Hepatocyte (in vitro differentiated cells): Measurements from ENCODE around the gene CNKSR1. TPM values are rescaled to one million over a fixed set of nuclear protein-coding genes. Genes with fewer than 3 reads are reported as not detected.

Experiments used
- DNase-seq: peaks from one replicate; pipeline ENCODE4 v3.0.0-alpha.2; 2016; ENCODE audit warnings: low spot score
- H2AFZ ChIP-seq: fragments of 200-600 bp; sonication (generic); 2 replicates; pipeline ENCODE4 v1.6.0; 2016; ENCODE audit warnings: antibody characterized with exemption, mild to moderate bottlenecking
- H3K27ac ChIP-seq: fragments of 200-600 bp; sonication (generic); 2 replicates; pipeline ENCODE4 v1.5.1; 2016; ENCODE audit warnings: mild to moderate bottlenecking
- H3K27me3 ChIP-seq: fragments of 200-600 bp; sonication (generic); 2 replicates; pipeline ENCODE4 v1.6.1; 2016
- H3K36me3 ChIP-seq: fragments of 200-600 bp; sonication (generic); replicated peaks from 2 replicates; pipeline ENCODE4 v1.5.1; 2016; ENCODE audit warnings: low read depth; ENCODE audit not compliant: insufficient read depth
- H3K4me1 ChIP-seq: fragments of 200-600 bp; sonication (generic); 2 replicates; pipeline ENCODE4 v1.5.1; 2016; ENCODE audit warnings: mild to moderate bottlenecking, moderate library complexity; ENCODE audit not compliant: insufficient read depth
- H3K4me2 ChIP-seq: fragments of 200-600 bp; sonication (generic); 2 replicates; pipeline ENCODE4 v1.6.0; 2016
- H3K4me3 ChIP-seq: fragments of 200-600 bp; sonication (generic); 2 replicates; pipeline ENCODE4 v1.5.1; 2016; ENCODE audit warnings: mild to moderate bottlenecking
- H3K79me2 ChIP-seq: fragments of 200-600 bp; sonication (generic); 2 replicates; pipeline ENCODE4 v1.6.0; 2017; ENCODE audit warnings: mild to moderate bottlenecking
- H3K9me2 ChIP-seq: fragments of 200-600 bp; sonication (generic); replicated peaks from 2 replicates; pipeline ENCODE4 v1.6.0; 2017; ENCODE audit warnings: mild to moderate bottlenecking; ENCODE audit not compliant: insufficient read depth
- H3K9me3 ChIP-seq: fragments of 200-600 bp; sonication (generic); 2 replicates; pipeline ENCODE4 v1.5.1; 2016; ENCODE audit warnings: low read depth, mild to moderate bottlenecking
- H4K20me1 ChIP-seq: fragments of 200-600 bp; sonication (generic); 2 replicates; pipeline ENCODE4 v1.6.0; 2016; ENCODE audit warnings: mild to moderate bottlenecking; ENCODE audit not compliant: insufficient read depth, poor library complexity, severe bottlenecking
- EZH2 ChIP-seq: fragments of 200-600 bp; sonication (generic); IDR thresholded peaks from 2 replicates; pipeline ENCODE4 v1.6.1; 2016; ENCODE audit warnings: antibody characterized with exemption, mild to moderate bottlenecking, borderline replicate concordance
- EZH2phosphoT487 ChIP-seq: fragments of 200-600 bp; sonication (generic); IDR thresholded peaks from one replicate; pipeline ENCODE4 v1.6.1; 2018; ENCODE audit warnings: antibody characterized with exemption, mild to moderate bottlenecking, low read depth, moderate library complexity; ENCODE audit not compliant: unreplicated experiment, severe bottlenecking
- WGBS: methylation state at CpG from one replicate; pipeline ENCODE4 v1.1.6; 2016; ENCODE audit warnings: low lambda C conversion rate; ENCODE audit errors: missing lambda C conversion rate; 5-methylcytosine and 5-hydroxymethylcytosine counted together
- polyA plus RNA-seq: library from polyadenylated mRNA; unstranded; fragments of >200 nt; fragmentation: Nextera tagmentation; extraction: Ambion mirVana; gene quantifications from 2 replicates; pipeline ENCODE4 v1.2.1, GENCODE V29; 2016
- total RNA-seq: library from RNA; depleted of rRNA; stranded (reverse); fragments of >200 nt; gene quantifications from 2 replicates; pipeline ENCODE4 v1.2.3, GENCODE V29; 2014
- TF ChIP-seq, protein P1 (sequence below): fragments of 200-600 bp; sonication (generic); IDR thresholded peaks from 2 replicates; pipeline ENCODE4 v1.5.1; 2016; ENCODE audit warnings: antibody characterized with exemption, mild to moderate bottlenecking; ENCODE audit not compliant: poor library complexity

The CNKSR1 gene
- total and polyA plus RNA-seq, 2 experiments from 2014 or later, result 13.3 to 31.4 TPM

DNA sequence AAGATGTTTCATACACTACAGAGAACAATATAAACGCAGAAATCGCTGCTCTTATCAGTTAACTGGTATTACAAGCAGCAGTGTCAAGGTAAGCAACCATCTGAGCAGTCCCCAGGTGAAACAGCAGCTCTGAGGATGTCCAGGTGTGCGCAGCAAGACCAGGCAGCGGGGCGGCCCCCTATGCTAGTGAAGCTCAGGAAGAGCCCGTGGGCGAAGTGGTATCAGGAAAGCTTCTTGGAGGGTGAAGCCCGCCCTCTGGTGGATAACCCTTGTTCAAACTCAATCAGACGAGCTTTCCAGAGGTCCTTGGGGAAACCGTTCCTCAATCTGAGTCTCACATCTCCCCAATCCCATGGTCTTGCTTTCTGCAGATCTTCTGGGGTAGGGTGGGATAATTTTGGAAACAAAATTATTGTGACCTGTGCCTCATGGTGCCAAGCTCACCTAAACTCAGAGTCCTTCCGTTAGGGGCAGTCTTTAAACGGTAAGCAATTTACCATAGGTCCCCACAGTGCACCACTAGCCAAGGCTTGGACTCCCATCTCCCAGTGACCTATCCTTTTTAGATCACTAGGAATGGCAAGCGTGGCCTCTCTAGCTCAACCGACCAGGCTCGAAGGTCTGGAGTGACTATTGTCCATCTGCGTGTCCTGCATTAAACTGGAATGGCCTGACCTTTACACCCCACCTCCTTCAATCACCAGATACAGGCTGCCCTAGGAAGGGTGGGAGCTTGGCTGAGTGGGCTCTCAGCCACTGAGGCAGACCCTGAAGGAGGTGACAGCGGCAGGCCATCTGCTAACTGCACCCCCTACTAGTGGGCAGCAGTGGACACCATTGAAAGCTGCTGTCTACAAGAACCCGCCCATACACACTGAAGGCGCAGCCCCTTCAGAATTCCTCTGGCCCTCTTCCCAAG, 32.0 kb upstream of the CNKSR1 start:
- 26% methylated on average over 19 of the region's 19 CpGs for WGBS
- DNase-seq, result peak; percentile 94
- Histone ChIP-seq H2AFZ (no peak overlapping the region), H3K27me3 (no peaks in the 10 kb centered on the region), H3K9me2 (no peaks in the 10 kb centered on the region), H3K36me3 (no peaks in the 10 kb centered on the region), H3K4me1 (no peaks in the 10 kb centered on the region), H3K79me2 (no peaks in the 10 kb centered on the region), H3K4me2 (no peak overlapping the region), H3K9me3 (no peaks in the 10 kb centered on the region), H4K20me1 (no peaks in the 10 kb centered on the region), H3K4me3 (no peak overlapping the region), H3K27ac (no peak overlapping the region)
- no peak for TF ChIP-seq EZH2
- TF ChIP-seq, protein P1, sequence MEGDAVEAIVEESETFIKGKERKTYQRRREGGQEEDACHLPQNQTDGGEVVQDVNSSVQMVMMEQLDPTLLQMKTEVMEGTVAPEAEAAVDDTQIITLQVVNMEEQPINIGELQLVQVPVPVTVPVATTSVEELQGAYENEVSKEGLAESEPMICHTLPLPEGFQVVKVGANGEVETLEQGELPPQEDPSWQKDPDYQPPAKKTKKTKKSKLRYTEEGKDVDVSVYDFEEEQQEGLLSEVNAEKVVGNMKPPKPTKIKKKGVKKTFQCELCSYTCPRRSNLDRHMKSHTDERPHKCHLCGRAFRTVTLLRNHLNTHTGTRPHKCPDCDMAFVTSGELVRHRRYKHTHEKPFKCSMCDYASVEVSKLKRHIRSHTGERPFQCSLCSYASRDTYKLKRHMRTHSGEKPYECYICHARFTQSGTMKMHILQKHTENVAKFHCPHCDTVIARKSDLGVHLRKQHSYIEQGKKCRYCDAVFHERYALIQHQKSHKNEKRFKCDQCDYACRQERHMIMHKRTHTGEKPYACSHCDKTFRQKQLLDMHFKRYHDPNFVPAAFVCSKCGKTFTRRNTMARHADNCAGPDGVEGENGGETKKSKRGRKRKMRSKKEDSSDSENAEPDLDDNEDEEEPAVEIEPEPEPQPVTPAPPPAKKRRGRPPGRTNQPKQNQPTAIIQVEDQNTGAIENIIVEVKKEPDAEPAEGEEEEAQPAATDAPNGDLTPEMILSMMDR, result peak; percentile 88
- no peak for TF ChIP-seq EZH2phosphoT487

- Histone ChIP-seq H3K36me3 (no peaks in the 10 kb centered on the region), H2AFZ (no peak overlapping the region), H3K79me2 (no peaks in the 10 kb centered on the region), H3K4me2 (no peak overlapping the region), H3K9me3 (no peaks in the 10 kb centered on the region), H4K20me1 (no peaks in the 10 kb centered on the region), H3K27me3 (no peaks in the 10 kb centered on the region), H3K9me2 (no peaks in the 10 kb centered on the region), H3K4me3 (no peak overlapping the region), H3K27ac (no peak overlapping the region), H3K4me1 (no peaks in the 10 kb centered on the region)
- WGBS, result 48% methylated on average over 6 of the region's 6 CpGs
- DNase-seq, result no peak
- TF ChIP-seq EZH2, result no peak
- TF ChIP-seq, protein P1, result no peak
- no peak for TF ChIP-seq EZH2phosphoT487
Measured at GRCh38 chr1:26145960-26146294, 31.4 kb upstream of the CNKSR1 start.

GRCh38 chr1:26148887-26149286, 28.4 kb upstream of the CNKSR1 start:
- no peaks in the 10 kb centered on the region for H3K27me3 ChIP-seq
- TF ChIP-seq EZH2, result no peak
- no peak for TF ChIP-seq EZH2phosphoT487
- TF ChIP-seq, protein P1, result no peak
- H3K9me3 ChIP-seq, result no peaks in the 10 kb centered on the region
- no peaks in the 10 kb centered on the region for H3K79me2 ChIP-seq
- no peak overlapping the region for H3K27ac ChIP-seq
- H4K20me1 ChIP-seq, result no peaks in the 10 kb centered on the region
- H2AFZ ChIP-seq, result no peak overlapping the region
- H3K4me1 ChIP-seq, result no peaks in the 10 kb centered on the region
- no peaks in the 10 kb centered on the region for H3K9me2 ChIP-seq
- no peak for DNase-seq
- no peak overlapping the region for H3K4me2 ChIP-seq
- no peak overlapping the region for H3K4me3 ChIP-seq
- H3K36me3 ChIP-seq, result no peaks in the 10 kb centered on the region
